ENCODE results near the gene OFD1.

OFD1 gene

GRCh38 chrX:13700380-13700779, 34.2 kb upstream of the OFD1 start:
- CTCF ChIA-PET: no interaction called here
- no peak for DNase-seq (ENCODE audit: low spot score)
- H3K27ac ChIP-seq: no peak overlapping the region
- POLR2A ChIA-PET (ENCODE audit: low non-redundant PET): no interaction called here
- no peak for TF ChIP-seq CTCF (conservative IDR thresholded peaks at IDR 0.05; ENCODE audit: low read depth)

- ChIA-PET POLR2A (ENCODE audit: low non-redundant PET) (no interaction called here), CTCF (no interaction called here)
- TF ChIP-seq CTCF (conservative IDR thresholded peaks at IDR 0.05; ENCODE audit: low read depth): no peak
- no peak overlapping the region for H3K27ac ChIP-seq
- no peak for DNase-seq (ENCODE audit: low spot score)
These were observed 32.3 kb upstream of the OFD1 start for GRCh38 chrX:13702111-13702789.

GRCh38 chrX:13703135-13703534, 31.4 kb upstream of the OFD1 start:
- CTCF ChIA-PET: interaction anchor here (0.6 kb wide), 2 partner anchors 10 to 53 kb away, joined by 3 to 4 read pairs; no protein-coding TSS in a partner anchor
- no peak for TF ChIP-seq CTCF (conservative IDR thresholded peaks at IDR 0.05; ENCODE audit: low read depth)
- no peak overlapping the region for H3K27ac ChIP-seq
- POLR2A ChIA-PET (ENCODE audit: low non-redundant PET): no interaction called here
- no peak for DNase-seq (ENCODE audit: low spot score)

- no peak overlapping the region for H3K27ac ChIP-seq
- TF ChIP-seq CTCF (conservative IDR thresholded peaks at IDR 0.05; ENCODE audit: low read depth): no peak
- ChIA-PET POLR2A (ENCODE audit: low non-redundant PET) (no interaction called here), CTCF (no interaction called here)
- DNase-seq (ENCODE audit: low spot score): no peak
These were observed 31.0 kb upstream of the OFD1 start for GRCh38 chrX:13703589-13703988.

- no peak for DNase-seq (ENCODE audit: low spot score)
- ChIA-PET CTCF (no interaction called here), POLR2A (ENCODE audit: low non-redundant PET) (no interaction called here)
- no peak for TF ChIP-seq CTCF (conservative IDR thresholded peaks at IDR 0.05; ENCODE audit: low read depth)
- H3K27ac ChIP-seq: no peak overlapping the region
These were observed 23.4 kb upstream of the OFD1 start for GRCh38 chrX:13711141-13711540.

- CTCF ChIA-PET: interaction anchor here (0.6 to 0.7 kb wide), 2 partner anchors 58 to 981 kb away, joined by 3 read pairs; no protein-coding TSS in a partner anchor
- TF ChIP-seq CTCF (conservative IDR thresholded peaks at IDR 0.05; ENCODE audit: low read depth): no peak
- POLR2A ChIA-PET (ENCODE audit: low non-redundant PET): no interaction called here
- no peak for DNase-seq (ENCODE audit: low spot score)
- no peak overlapping the region for H3K27ac ChIP-seq
These were observed 18.1 kb upstream of the OFD1 start for GRCh38 chrX:13716455-13716854.
